GM23248 (cell line): ENCODE measurements around the gene FBXO42.

Source experiments
- EZH2 ChIP-seq: fragments of 200-600 bp; sonication (generic); IDR thresholded peaks from 2 replicates; pipeline ENCODE4 v1.6.1; 2018; ENCODE audit warnings: antibody characterized with exemption, mild to moderate bottlenecking; ENCODE audit not compliant: insufficient read depth, poor library complexity, severe bottlenecking
- EZH2phosphoT487 ChIP-seq: fragments of 200-600 bp; sonication (generic); IDR thresholded peaks from 2 replicates; pipeline ENCODE4 v1.6.1; 2018; ENCODE audit warnings: antibody characterized with exemption, moderate library complexity, mild to moderate bottlenecking, low read depth; ENCODE audit not compliant: insufficient read depth

DNA sequence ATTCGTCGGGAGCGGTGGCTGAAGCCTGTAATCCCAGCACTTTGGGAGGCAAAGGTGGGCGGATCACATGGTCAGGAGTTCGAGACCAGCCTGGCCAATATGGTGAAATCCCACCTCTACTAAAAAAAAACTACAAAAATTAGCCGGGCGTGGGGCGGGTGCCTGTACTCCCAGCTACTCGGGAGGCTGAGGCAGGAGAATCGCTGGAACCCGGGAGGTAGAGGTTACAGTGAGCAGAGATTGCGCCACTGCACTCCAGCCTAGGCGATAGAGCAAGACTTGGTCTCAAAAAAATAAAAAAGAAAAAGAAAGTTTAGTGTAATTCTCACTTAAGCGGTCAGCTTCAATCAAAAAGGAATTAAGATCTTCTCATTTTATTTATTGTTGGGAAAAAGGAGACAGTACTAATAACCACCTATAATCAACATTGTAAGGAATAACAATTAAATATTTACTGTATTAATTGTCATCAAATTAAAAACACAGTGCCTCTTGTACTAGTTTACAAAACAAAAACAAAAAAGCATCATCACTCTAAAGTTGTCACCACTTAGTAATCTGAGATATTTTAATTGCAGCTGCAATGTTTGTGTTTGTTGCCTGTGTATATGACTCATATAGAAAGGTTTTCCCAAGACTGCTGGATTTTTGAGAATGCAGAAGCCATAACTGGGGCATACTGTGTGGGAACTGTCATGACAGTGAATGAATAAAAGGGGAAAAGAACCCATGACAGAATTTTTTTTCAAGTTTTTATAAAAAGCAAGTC, 3.7 kb downstream of the FBXO42 start:
- no peak for TF ChIP-seq EZH2
- TF ChIP-seq EZH2phosphoT487 = no peak
